Panc1 (cell line): ENCODE data around the gene CDC5L. TPM values are rescaled to one million over a fixed set of nuclear protein-coding genes. Genes with fewer than 3 reads are reported as not detected.

Experiments
- ATAC-seq: fragments of 200-7000 bp; cut with Tn5 transposase; 2 replicates; pipeline ENCODE4 v1.9.1; 2020; ENCODE audit warnings: mild to moderate bottlenecking, moderate library complexity
- BruUV-seq: library from RNA; stranded (reverse); fragments of 400-500 nt; replicated peaks from 2 replicates; lab custom pipeline; 2021; lab: Mats Ljungman, UMichigan
- CTCF ChIA-PET: fragments of 300-600 bp; sonication (Branson Sonifier 250); formaldehyde crosslinking; loops from one replicate; lab custom pipeline; 2022; ENCODE audit warnings: antibody characterized with exemption; lab: Charles Lee
- POLR2A ChIA-PET: fragments of 300-600 bp; sonication (Branson Sonifier 250); formaldehyde crosslinking; loops from one replicate; lab custom pipeline; 2022; ENCODE audit warnings: antibody characterized with exemption; lab: Charles Lee
- DNase-seq: peaks from one replicate; pipeline ENCODE4 v3.0.0-alpha.2; 2010; ENCODE audit warnings: low read depth, low spot score
- H3K27ac ChIP-seq: 2 replicates; pipeline ENCODE4 v1.5.1; 2011; ENCODE audit warnings: mild to moderate bottlenecking, low read length, inconsistent platforms
- H3K27me3 ChIP-seq: fragments of 200-500 bp; sonication (Bioruptor generic); 2 replicates; pipeline ENCODE4 v1.6.0; 2014; ENCODE audit warnings: low read length, inconsistent platforms; ENCODE audit not compliant: control insufficient read depth, insufficient read depth
- H3K36me3 ChIP-seq: fragments of 200-500 bp; sonication (Bioruptor generic); 2 replicates; pipeline ENCODE4 v1.5.1; 2014; ENCODE audit warnings: inconsistent platforms, mild to moderate bottlenecking, low read length, moderate library complexity; ENCODE audit not compliant: control insufficient read depth, insufficient read depth
- H3K4me1 ChIP-seq: 2 replicates; pipeline ENCODE4 v1.5.1; 2011; ENCODE audit warnings: inconsistent platforms, mild to moderate bottlenecking, low read length, moderate library complexity; ENCODE audit not compliant: control insufficient read depth, insufficient read depth
- H3K4me3 ChIP-seq, 2 experiments: 2 replicates each; pipeline ENCODE4 v1.5.1; 2011 to 2012; ENCODE audit warnings: low read depth in 2 of 2, low read length in 2 of 2, mild to moderate bottlenecking in 2 of 2, inconsistent platforms in 1 of 2, moderate library complexity in 1 of 2
- H3K9me3 ChIP-seq: fragments of 200-500 bp; sonication (Bioruptor generic); 2 replicates; pipeline ENCODE4 v1.5.1; 2014; ENCODE audit warnings: low read depth, mild to moderate bottlenecking, inconsistent platforms, low read length, moderate library complexity; ENCODE audit not compliant: control insufficient read depth, insufficient read depth
- POLR2AphosphoS5 ChIP-seq: IDR thresholded peaks from 2 replicates; pipeline ENCODE4 v1.6.1; 2012; ENCODE audit warnings: mild to moderate bottlenecking, low read depth, low read length, moderate library complexity
- SIN3A ChIP-seq: IDR thresholded peaks from 2 replicates; pipeline ENCODE4 v1.6.1; 2012; ENCODE audit warnings: low read depth, mild to moderate bottlenecking, low read length, moderate library complexity, borderline replicate concordance; ENCODE audit not compliant: insufficient read depth
- TCF7L2 ChIP-seq: IDR thresholded peaks from 2 replicates; pipeline ENCODE4 v1.6.1; 2011; ENCODE audit warnings: mild to moderate bottlenecking, low read depth, low read length, inconsistent platforms
- in situ Hi-C: cut with HindIII; loops from 2 replicates; pipeline ENCODE4 v1.10.0; 2016; ENCODE audit warnings: low sequenced_read_pairs, low pct_unique_long_range_greater_than_20kb
- intact Hi-C: fragments of 100-400 bp; cut with micrococcal nuclease; formaldehyde crosslinking; loops from one replicate; pipeline ENCODE4 v1.10.0; 2022; ENCODE audit not compliant: unreplicated experiment
- total RNA-seq: library from RNA; stranded (reverse); gene quantifications from one replicate; pipeline ENCODE4 v1.2.1, GENCODE V29; 2021; ENCODE audit not compliant: unreplicated experiment
- TF ChIP-seq, protein P1 (sequence below), 2 experiments: IDR thresholded peaks; 2 replicates each; pipeline ENCODE4 v1.6.1; 2011 to 2012; ENCODE audit warnings: low read depth in 2 of 2, control low read depth in 1 of 2, low read length in 1 of 2, mild to moderate bottlenecking in 1 of 2, moderate library complexity in 1 of 2; ENCODE audit not compliant: insufficient read depth in 1 of 2
- TF ChIP-seq, protein P2 (sequence below): fragments of 450-650 bp; IDR thresholded peaks from 2 replicates; pipeline ENCODE4 v1.5.1; 2017; ENCODE audit warnings: mild to moderate bottlenecking

Gene CDC5L
- total RNA-seq, 1 experiment from 2014 or later, result 23.3 TPM

DNA sequence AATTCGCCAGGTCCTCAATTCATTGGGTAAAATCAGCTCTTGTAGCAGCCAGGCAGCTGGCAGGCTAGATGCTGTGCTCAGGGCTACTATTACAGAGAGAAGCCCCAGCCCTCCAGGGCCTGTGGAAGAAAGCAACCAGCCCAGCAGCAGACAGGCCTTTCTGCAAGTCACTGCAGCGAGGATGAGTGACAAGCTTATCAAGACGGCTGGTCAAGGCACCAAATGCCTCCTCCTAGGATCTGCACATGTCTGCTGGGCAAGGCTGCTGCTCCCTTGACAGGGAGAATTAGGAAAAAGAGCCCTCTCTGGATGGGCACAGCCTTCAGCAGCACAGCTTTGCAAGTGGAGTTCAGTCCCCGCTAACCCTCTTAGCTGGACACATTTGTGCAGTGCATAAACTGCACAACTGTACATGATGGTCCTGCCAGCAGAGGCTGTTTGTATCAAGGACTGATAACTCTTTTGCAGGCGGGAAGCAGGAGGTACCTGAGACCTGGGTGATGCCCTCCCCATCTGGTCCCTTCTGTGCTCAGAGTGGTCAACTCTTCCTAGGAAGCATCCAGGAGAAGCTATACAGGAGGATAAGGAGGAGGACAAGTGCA is 89.9 kb downstream of the CDC5L start:
- no peaks in the 10 kb centered on the region for H3K36me3 ChIP-seq
- intact Hi-C loops, result loop anchor here (5.0 to 10.0 kb wide), 2 partner anchors 165 to 1447 kb away; no protein-coding TSS in a partner anchor
- TF ChIP-seq POLR2AphosphoS5, result no peak
- TF ChIP-seq, protein P1, sequence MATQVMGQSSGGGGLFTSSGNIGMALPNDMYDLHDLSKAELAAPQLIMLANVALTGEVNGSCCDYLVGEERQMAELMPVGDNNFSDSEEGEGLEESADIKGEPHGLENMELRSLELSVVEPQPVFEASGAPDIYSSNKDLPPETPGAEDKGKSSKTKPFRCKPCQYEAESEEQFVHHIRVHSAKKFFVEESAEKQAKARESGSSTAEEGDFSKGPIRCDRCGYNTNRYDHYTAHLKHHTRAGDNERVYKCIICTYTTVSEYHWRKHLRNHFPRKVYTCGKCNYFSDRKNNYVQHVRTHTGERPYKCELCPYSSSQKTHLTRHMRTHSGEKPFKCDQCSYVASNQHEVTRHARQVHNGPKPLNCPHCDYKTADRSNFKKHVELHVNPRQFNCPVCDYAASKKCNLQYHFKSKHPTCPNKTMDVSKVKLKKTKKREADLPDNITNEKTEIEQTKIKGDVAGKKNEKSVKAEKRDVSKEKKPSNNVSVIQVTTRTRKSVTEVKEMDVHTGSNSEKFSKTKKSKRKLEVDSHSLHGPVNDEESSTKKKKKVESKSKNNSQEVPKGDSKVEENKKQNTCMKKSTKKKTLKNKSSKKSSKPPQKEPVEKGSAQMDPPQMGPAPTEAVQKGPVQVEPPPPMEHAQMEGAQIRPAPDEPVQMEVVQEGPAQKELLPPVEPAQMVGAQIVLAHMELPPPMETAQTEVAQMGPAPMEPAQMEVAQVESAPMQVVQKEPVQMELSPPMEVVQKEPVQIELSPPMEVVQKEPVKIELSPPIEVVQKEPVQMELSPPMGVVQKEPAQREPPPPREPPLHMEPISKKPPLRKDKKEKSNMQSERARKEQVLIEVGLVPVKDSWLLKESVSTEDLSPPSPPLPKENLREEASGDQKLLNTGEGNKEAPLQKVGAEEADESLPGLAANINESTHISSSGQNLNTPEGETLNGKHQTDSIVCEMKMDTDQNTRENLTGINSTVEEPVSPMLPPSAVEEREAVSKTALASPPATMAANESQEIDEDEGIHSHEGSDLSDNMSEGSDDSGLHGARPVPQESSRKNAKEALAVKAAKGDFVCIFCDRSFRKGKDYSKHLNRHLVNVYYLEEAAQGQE (IDR thresholded peaks at IDR 0.05; ENCODE audit: insufficient read depth in 1 of 2, low read depth in 2 of 2, low read length in 1 of 2), result no peak
- TF ChIP-seq, protein P2, sequence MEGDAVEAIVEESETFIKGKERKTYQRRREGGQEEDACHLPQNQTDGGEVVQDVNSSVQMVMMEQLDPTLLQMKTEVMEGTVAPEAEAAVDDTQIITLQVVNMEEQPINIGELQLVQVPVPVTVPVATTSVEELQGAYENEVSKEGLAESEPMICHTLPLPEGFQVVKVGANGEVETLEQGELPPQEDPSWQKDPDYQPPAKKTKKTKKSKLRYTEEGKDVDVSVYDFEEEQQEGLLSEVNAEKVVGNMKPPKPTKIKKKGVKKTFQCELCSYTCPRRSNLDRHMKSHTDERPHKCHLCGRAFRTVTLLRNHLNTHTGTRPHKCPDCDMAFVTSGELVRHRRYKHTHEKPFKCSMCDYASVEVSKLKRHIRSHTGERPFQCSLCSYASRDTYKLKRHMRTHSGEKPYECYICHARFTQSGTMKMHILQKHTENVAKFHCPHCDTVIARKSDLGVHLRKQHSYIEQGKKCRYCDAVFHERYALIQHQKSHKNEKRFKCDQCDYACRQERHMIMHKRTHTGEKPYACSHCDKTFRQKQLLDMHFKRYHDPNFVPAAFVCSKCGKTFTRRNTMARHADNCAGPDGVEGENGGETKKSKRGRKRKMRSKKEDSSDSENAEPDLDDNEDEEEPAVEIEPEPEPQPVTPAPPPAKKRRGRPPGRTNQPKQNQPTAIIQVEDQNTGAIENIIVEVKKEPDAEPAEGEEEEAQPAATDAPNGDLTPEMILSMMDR, result no peak
- H3K9me3 ChIP-seq, result no peaks in the 10 kb centered on the region
- no peak overlapping the region for H3K4me3 ChIP-seq
- in situ Hi-C loops, result no loop called here
- H3K4me1 ChIP-seq, result no peaks in the 10 kb centered on the region
- DNase-seq (no peak), ATAC-seq (no peak)
- BruUV-seq, result no TSS peak
- ChIA-PET CTCF (interaction anchor here (0.6 kb wide), 1 partner anchor 1898 kb away, joined by 3 read pairs; no protein-coding TSS in a partner anchor), POLR2A (no interaction called here)
- no peaks in the 10 kb centered on the region for H3K27me3 ChIP-seq
- H3K27ac ChIP-seq, result no peak overlapping the region

DNA sequence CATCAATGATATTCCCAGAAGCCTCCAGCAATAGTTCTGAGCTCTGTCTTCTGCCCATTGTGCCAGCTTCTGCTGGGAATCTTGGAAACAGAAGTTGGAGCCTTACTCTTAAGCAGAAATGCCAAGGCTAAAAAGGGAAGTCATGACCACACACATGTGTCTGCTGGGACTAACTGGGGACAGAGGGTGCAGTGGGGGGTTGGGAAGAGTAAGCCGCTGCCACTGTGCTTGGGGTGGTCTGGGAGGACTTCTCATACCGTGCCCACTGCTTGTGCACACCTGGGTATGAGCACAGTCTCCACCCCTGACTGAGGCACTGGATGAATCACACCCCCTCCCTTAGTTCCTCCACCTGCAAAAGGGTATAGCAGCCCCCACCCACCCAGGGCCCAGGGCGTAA is 90.7 kb downstream of the CDC5L start:
- no peaks in the 10 kb centered on the region for H3K36me3 ChIP-seq
- CTCF ChIA-PET, result interaction anchor here (0.6 kb wide), 1 partner anchor 1897 kb away, joined by 3 read pairs; no protein-coding TSS in a partner anchor

More for the DNA sequence above, 90.7 kb downstream of the CDC5L start:
- Histone ChIP-seq H3K27ac (no peak overlapping the region), H3K4me1 (no peaks in the 10 kb centered on the region), H3K9me3 (no peaks in the 10 kb centered on the region), H3K27me3 (no peaks in the 10 kb centered on the region), H3K4me3 (no peak overlapping the region)
- in situ Hi-C loops, result no loop called here
- TF ChIP-seq SIN3A, result no peak
- TF ChIP-seq POLR2AphosphoS5, result no peak
- TF ChIP-seq, protein P1 (IDR thresholded peaks at IDR 0.05; ENCODE audit: insufficient read depth in 1 of 2, low read depth in 2 of 2, low read length in 1 of 2), result no peak
- no peak for TF ChIP-seq TCF7L2
- TF ChIP-seq, protein P2, result no peak
- POLR2A ChIA-PET, result no interaction called here
- intact Hi-C loops, result loop anchor here (5.0 to 10.0 kb wide), 2 partner anchors 164 to 1447 kb away; no protein-coding TSS in a partner anchor
- DNase-seq (no peak), ATAC-seq (no peak)
- BruUV-seq, result no TSS peak
